GM10847 (cell line): ENCODE measurements around the gene KRTAP10-1.

ENCODE experiments used
- POLR2A ChIP-seq: IDR thresholded peaks from 2 replicates; pipeline ENCODE4 v1.6.1; 2011; ENCODE audit not compliant: insufficient read length; ENCODE audit errors: extremely low read depth

The KRTAP10-1 gene

GRCh38 chr21:44510508-44511218 is 29.3 kb downstream of the KRTAP10-1 start:
- TF ChIP-seq POLR2A: no peak

- TF ChIP-seq POLR2A: no peak
These were observed 29.9 kb downstream of the KRTAP10-1 start for GRCh38 chr21:44510109-44510507.

- no peak for TF ChIP-seq POLR2A
These were observed 30.5 kb downstream of the KRTAP10-1 start for GRCh38 chr21:44509539-44509938.

- TF ChIP-seq POLR2A: no peak
These were observed 31.1 kb downstream of the KRTAP10-1 start for GRCh38 chr21:44508711-44509445.

GRCh38 chr21:44508426-44508710 is 31.6 kb downstream of the KRTAP10-1 start:
- no peak for TF ChIP-seq POLR2A

GRCh38 chr21:44507673-44508425 is 32.1 kb downstream of the KRTAP10-1 start:
- TF ChIP-seq POLR2A: no peak

- TF ChIP-seq POLR2A: no peak
These were observed 33.4 kb downstream of the KRTAP10-1 start for GRCh38 chr21:44506279-44507255.

- no peak for TF ChIP-seq POLR2A
These were observed 34.2 kb downstream of the KRTAP10-1 start for GRCh38 chr21:44505673-44506278.

- no peak for TF ChIP-seq POLR2A
These were observed 36.0 kb downstream of the KRTAP10-1 start for GRCh38 chr21:44503901-44504399.

GRCh38 chr21:44502171-44502958 is 37.6 kb downstream of the KRTAP10-1 start:
- no peak for TF ChIP-seq POLR2A

- no peak for TF ChIP-seq POLR2A
These were observed 39.9 kb downstream of the KRTAP10-1 start for GRCh38 chr21:44500111-44500510.

GRCh38 chr21:44499631-44500030 is 40.4 kb downstream of the KRTAP10-1 start:
- no peak for TF ChIP-seq POLR2A

- no peak for TF ChIP-seq POLR2A
These were observed 40.8 kb downstream of the KRTAP10-1 start for GRCh38 chr21:44499211-44499560.
